Muscle of arm (tissue), 12 donors: ENCODE results near the gene PAQR3. TPM values are rescaled to one million over a fixed set of nuclear protein-coding genes. Genes with fewer than 3 reads are reported as not detected.

ENCODE experiments used
- DNase-seq: peaks from one replicate; pipeline ENCODE4 v3.0.0-alpha.2; 2013
- polyA plus RNA-seq, 12 donors: library from polyadenylated mRNA; unstranded; fragments of 120-200 nt; gene quantifications; one replicate each; pipeline ENCODE4 v1.2.1, GENCODE V29; 2013; ENCODE audit not compliant: insufficient read length in 12 of 12

Gene PAQR3
- polyA plus RNA-seq, 12 donors = 7.7 to 16.3 (median 11.7) TPM; not detected in 1

- DNase-seq = no peak
Measured at GRCh38 chr4:78863991-78864390, 75.2 kb downstream of the PAQR3 start.

- no peak for DNase-seq
Measured at GRCh38 chr4:78863254-78863869, 75.9 kb downstream of the PAQR3 start.

- DNase-seq = no peak
Measured at GRCh38 chr4:78862314-78862737, 76.9 kb downstream of the PAQR3 start.

Other genes starting within 250 kb of the PAQR3 start
- 10 to 100 TPM in 11 of 12 donors, not detected in 1; 13.7 to 35.9 (median 19.5) TPM for gene BMP2K, start 163.1 kb downstream of the PAQR3 start, polyA plus RNA-seq